Neural cell (in vitro differentiated cells): ENCODE data around the gene RPL38. TPM values are rescaled to one million over a fixed set of nuclear protein-coding genes. Genes with fewer than 3 reads are reported as not detected.

ENCODE experiments used
- H2AFZ ChIP-seq: fragments of 200-600, 300-800 bp; sonication (generic), shearing (Covaris generic); 2 replicates; pipeline ENCODE4 v1.6.0; 2014; ENCODE audit warnings: low read depth, mild to moderate bottlenecking, antibody characterized with exemption, low read length, moderate library complexity
- H3F3A ChIP-seq: fragments of 200-600 bp; shearing (Covaris generic); 2 replicates; pipeline ENCODE4 v1.6.1; 2016; ENCODE audit warnings: mild to moderate bottlenecking, moderate library complexity, mixed read lengths, antibody characterized with exemption, low read length; ENCODE audit not compliant: insufficient read depth, poor library complexity, severe bottlenecking
- H3K27ac ChIP-seq: fragments of 200-600, 300-800 bp; sonication (generic), shearing (Covaris generic); 2 replicates; pipeline ENCODE4 v1.5.1; 2014; ENCODE audit warnings: mild to moderate bottlenecking, low read length, moderate library complexity
- H3K27me3 ChIP-seq: fragments of 300-800, 200-600 bp; sonication (generic), shearing (Covaris generic); 2 replicates; pipeline ENCODE4 v1.6.0; 2014; ENCODE audit warnings: mild to moderate bottlenecking, low read depth, low read length, moderate library complexity; ENCODE audit not compliant: insufficient read depth
- H3K36me3 ChIP-seq: fragments of 300-800, 200-600 bp; sonication (generic), shearing (Covaris generic); 2 replicates; pipeline ENCODE4 v1.5.1; 2014; ENCODE audit warnings: mild to moderate bottlenecking, antibody characterized with exemption, low read length, moderate library complexity; ENCODE audit not compliant: insufficient read depth
- H3K4me2 ChIP-seq: fragments of 300-800, 200-600 bp; sonication (generic), shearing (Covaris generic); 2 replicates; pipeline ENCODE4 v1.6.0; 2014; ENCODE audit warnings: mild to moderate bottlenecking, low read length
- H3K4me3 ChIP-seq: fragments of 300-800, 200-600 bp; sonication (generic), shearing (Covaris generic); 2 replicates; pipeline ENCODE4 v1.5.1; 2014; ENCODE audit warnings: mild to moderate bottlenecking, low read length, moderate library complexity
- H3K79me2 ChIP-seq: fragments of 200-600 bp; shearing (Covaris generic); replicated peaks from 2 replicates; pipeline ENCODE4 v1.6.0; 2014; ENCODE audit warnings: mild to moderate bottlenecking, low read length, moderate library complexity; ENCODE audit not compliant: insufficient read depth
- H3K9ac ChIP-seq: fragments of 300-800, 200-600 bp; sonication (generic), shearing (Covaris generic); 2 replicates; pipeline ENCODE4 v1.6.1; 2016; ENCODE audit warnings: mild to moderate bottlenecking, low read length, mixed read lengths
- H3K9me2 ChIP-seq: fragments of 200-600 bp; shearing (Covaris generic); 2 replicates; pipeline ENCODE4 v1.6.1; 2016; ENCODE audit warnings: mild to moderate bottlenecking, low read length, mixed read lengths; ENCODE audit not compliant: insufficient read depth
- H3K9me3 ChIP-seq: fragments of 200-600, 300-800 bp; sonication (generic), shearing (Covaris generic); 2 replicates; pipeline ENCODE4 v1.6.1; 2016; ENCODE audit warnings: mild to moderate bottlenecking, mixed run types, low read length, moderate library complexity, mixed read lengths
- H4K20me1 ChIP-seq: fragments of 200-600 bp; shearing (Covaris generic); 2 replicates; pipeline ENCODE4 v1.6.1; 2016; ENCODE audit warnings: mild to moderate bottlenecking, mixed run types; ENCODE audit not compliant: insufficient read depth
- CTCF ChIP-seq: fragments of 450-650 bp; IDR thresholded peaks from 2 replicates; pipeline ENCODE4 v1.5.1; 2014; ENCODE audit warnings: antibody characterized with exemption, mild to moderate bottlenecking, moderate library complexity; ENCODE audit not compliant: poor library complexity, severe bottlenecking
- EP300 ChIP-seq: fragments of 450-650 bp; conservative IDR thresholded peaks from 2 replicates; pipeline ENCODE4 v1.6.1; 2014; ENCODE audit warnings: antibody characterized with exemption, mild to moderate bottlenecking, moderate library complexity; ENCODE audit not compliant: poor library complexity, severe bottlenecking
- EZH2 ChIP-seq: fragments of 200-600, 300-800 bp; shearing (Covaris generic), sonication (generic); IDR thresholded peaks from 2 replicates; pipeline ENCODE4 v1.6.1; 2014; ENCODE audit warnings: antibody characterized with exemption, low read length, borderline replicate concordance, mild to moderate bottlenecking; ENCODE audit not compliant: insufficient read depth, poor library complexity, severe bottlenecking
- MXI1 ChIP-seq: fragments of 450-650 bp; conservative IDR thresholded peaks from 2 replicates; pipeline ENCODE4 v1.6.1; 2014; ENCODE audit warnings: antibody characterized with exemption, mild to moderate bottlenecking; ENCODE audit not compliant: poor library complexity, severe bottlenecking
- POLR2AphosphoS5 ChIP-seq: IDR thresholded peaks from 2 replicates; pipeline ENCODE4 v1.6.1; 2012
- RAD21 ChIP-seq: fragments of 450-650 bp; conservative IDR thresholded peaks from 2 replicates; pipeline ENCODE4 v1.6.1; 2014; ENCODE audit warnings: antibody characterized with exemption, mild to moderate bottlenecking, moderate library complexity
- REST ChIP-seq: IDR thresholded peaks from 2 replicates; pipeline ENCODE4 v1.6.1; 2012; ENCODE audit warnings: borderline replicate concordance
- SMC3 ChIP-seq: fragments of 450-650 bp; conservative IDR thresholded peaks from 2 replicates; pipeline ENCODE4 v1.6.1; 2014; ENCODE audit warnings: antibody characterized with exemption, mild to moderate bottlenecking, moderate library complexity; ENCODE audit not compliant: poor library complexity
- TAF1 ChIP-seq: IDR thresholded peaks from 2 replicates; pipeline ENCODE4 v1.6.1; 2012; ENCODE audit warnings: low read depth
- polyA plus RNA-seq: library from polyadenylated mRNA; depleted of rRNA; stranded (reverse); fragments of >200 nt; gene quantifications from 2 replicates; pipeline ENCODE4 v1.2.3, GENCODE V29; 2014

RPL38 gene
- polyA plus RNA-seq, 1 donor from 2014 or later = 378 TPM

- no peak overlapping the region for H2AFZ ChIP-seq
- H3K4me2 ChIP-seq = no peak overlapping the region
- TF ChIP-seq EZH2 (no peak), SMC3 (no peak), CTCF (no peak), MXI1 (no peak), RAD21 (no peak), EP300 (no peak), REST (no peak), POLR2AphosphoS5 (no peak), TAF1 (no peak)
- no peaks in the 10 kb centered on the region for H4K20me1 ChIP-seq
- H3K36me3 ChIP-seq = no peaks in the 10 kb centered on the region
- H3K9me3 ChIP-seq = no peaks in the 10 kb centered on the region
- peaks cover 32% of the 10 kb centered on the region for H3K27me3 ChIP-seq
- H3K9me2 ChIP-seq = no peaks in the 10 kb centered on the region
- H3F3A ChIP-seq = no peaks in the 10 kb centered on the region
- H3K9ac ChIP-seq = no peak overlapping the region
- H3K27ac ChIP-seq = no peak overlapping the region
- no peak overlapping the region for H3K4me3 ChIP-seq
- H3K79me2 ChIP-seq = no peaks in the 10 kb centered on the region
Measured at GRCh38 chr17:74212209-74212912, 8.9 kb downstream of the RPL38 start.

GRCh38 chr17:74212913-74213791 is 9.7 kb downstream of the RPL38 start, which contains the start of gene TTYH2:
Gene TTYH2, plus strand, starts transcription at chr17:74213571. Its CDS starts 17 bp downstream, at chr17:74213588.
- H3K4me2 ChIP-seq = no peak within 1 kb of the TSS
- H3K9ac ChIP-seq = no peak within 1 kb of the TSS
- no peaks in the 10 kb centered on the region for H3F3A ChIP-seq
- TF ChIP-seq EP300 (no peak), SMC3 (no peak), REST (no peak), MXI1 (no peak), EZH2 (no peak), POLR2AphosphoS5 (no peak)
- no peak within 1 kb of the TSS for H2AFZ ChIP-seq
- H3K27ac ChIP-seq = no peak within 1 kb of the TSS
- peak within 1 kb of the TSS; percentile 56 for H3K4me3 ChIP-seq
- no peaks in the 10 kb centered on the region for H3K9me3 ChIP-seq
- no peaks in the 10 kb centered on the region for H3K36me3 ChIP-seq
- H3K27me3 ChIP-seq = peaks cover 32% of the 10 kb centered on the region
- no peaks in the 10 kb centered on the region for H3K9me2 ChIP-seq
- no peaks in the 10 kb centered on the region for H4K20me1 ChIP-seq
- H3K79me2 ChIP-seq = no peaks in the 10 kb centered on the region
